ENCODE measurements around the gene NUTM2F. TPM values are rescaled to one million over a fixed set of nuclear protein-coding genes. Genes with fewer than 3 reads are reported as not detected.
A peak's percentile ranks its signal among the peaks of the same experiment; 100 is the strongest.
"Not testable (repeated sequence)": the region's sequence is repeated elsewhere in the genome, so short reads cannot be mapped to it uniquely, and the experiment has no call there.

The NUTM2F gene
- total RNA-seq, 2 experiments from 2014 or later: not detected

DNA sequence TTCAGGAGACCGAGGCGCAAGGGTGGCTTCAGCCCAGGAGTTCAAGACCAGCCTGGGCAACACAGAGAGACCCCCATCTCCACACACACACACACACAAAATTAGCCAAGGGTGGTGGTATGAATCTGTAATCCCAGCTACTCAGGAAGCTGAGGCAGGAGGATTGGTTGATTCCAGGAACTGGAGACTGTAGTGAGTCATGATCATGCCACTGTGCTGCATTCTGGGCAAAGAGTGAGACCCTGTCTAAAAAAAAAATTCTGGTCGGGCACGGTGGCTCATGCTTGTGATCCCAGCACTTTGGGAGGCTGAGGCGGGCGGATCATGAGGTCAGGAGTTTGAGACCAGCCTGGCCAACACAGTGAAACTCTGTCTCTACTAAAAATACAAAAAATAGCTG, 11.2 kb upstream of the NUTM2F start:
- H3K27ac Mint-ChIP-seq; H3K27me3 Mint-ChIP-seq (ENCODE audit: low read depth); DNase-seq; H3K4me3 Mint-ChIP-seq; POLR2A ChIA-PET; H3K4me1 Mint-ChIP-seq (ENCODE audit: low read depth); CTCF ChIA-PET; H3K9me3 Mint-ChIP-seq (ENCODE audit: insufficient read depth); H3K36me3 Mint-ChIP-seq (ENCODE audit: low read depth); ATAC-seq: not testable (repeated sequence)

DNA sequence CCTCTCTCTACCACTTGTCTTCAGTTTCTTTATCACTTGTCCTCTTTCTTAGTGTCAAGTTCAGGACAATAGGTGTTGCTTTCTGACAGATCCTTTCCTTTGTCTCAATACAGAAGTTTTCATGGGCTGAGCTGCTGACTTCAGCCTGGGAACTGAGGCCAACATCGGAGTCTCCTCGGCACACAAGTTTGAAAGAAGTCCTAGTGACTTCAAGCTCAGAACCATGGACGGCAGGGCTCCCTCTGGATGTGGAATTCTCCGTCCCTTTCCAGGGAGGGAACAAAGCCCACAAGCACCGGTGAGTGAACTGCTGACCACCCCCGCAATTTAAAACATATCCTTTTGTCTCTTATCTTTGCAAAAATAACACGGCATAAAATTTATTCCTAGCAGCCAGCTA, 10.3 kb upstream of the NUTM2F start:
- DNase-seq; H3K27ac Mint-ChIP-seq; H3K4me3 Mint-ChIP-seq; H3K36me3 Mint-ChIP-seq (ENCODE audit: low read depth); H3K4me1 Mint-ChIP-seq (ENCODE audit: low read depth); H3K9me3 Mint-ChIP-seq (ENCODE audit: insufficient read depth); POLR2A ChIA-PET; ATAC-seq; CTCF ChIA-PET; H3K27me3 Mint-ChIP-seq (ENCODE audit: low read depth): not testable (repeated sequence)

DNA sequence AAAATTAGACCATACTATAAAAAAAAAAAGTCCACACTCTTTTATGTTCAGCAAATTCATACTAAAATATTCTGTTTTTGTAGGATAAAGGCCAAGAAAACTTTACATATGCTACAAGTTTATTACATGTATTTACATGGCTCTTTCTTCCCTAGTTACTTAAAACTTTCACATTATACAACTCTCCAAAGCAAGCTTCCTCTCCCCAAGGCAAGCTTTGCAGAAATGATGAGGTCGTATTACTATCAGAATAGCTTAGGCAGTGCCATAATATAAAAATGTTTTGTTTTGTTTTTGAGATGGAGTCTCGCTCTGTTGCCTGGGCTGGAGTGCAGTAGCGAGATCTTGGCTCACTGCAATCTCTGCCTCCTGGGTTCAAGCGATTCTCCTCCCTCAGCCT, 8.0 kb upstream of the NUTM2F start:
- H3K27ac Mint-ChIP-seq; H3K4me1 Mint-ChIP-seq (ENCODE audit: low read depth); POLR2A ChIA-PET; H3K4me3 Mint-ChIP-seq; H3K36me3 Mint-ChIP-seq (ENCODE audit: low read depth); DNase-seq; H3K9me3 Mint-ChIP-seq (ENCODE audit: insufficient read depth); H3K27me3 Mint-ChIP-seq (ENCODE audit: low read depth); ATAC-seq; CTCF ChIA-PET: not testable (repeated sequence)

DNA sequence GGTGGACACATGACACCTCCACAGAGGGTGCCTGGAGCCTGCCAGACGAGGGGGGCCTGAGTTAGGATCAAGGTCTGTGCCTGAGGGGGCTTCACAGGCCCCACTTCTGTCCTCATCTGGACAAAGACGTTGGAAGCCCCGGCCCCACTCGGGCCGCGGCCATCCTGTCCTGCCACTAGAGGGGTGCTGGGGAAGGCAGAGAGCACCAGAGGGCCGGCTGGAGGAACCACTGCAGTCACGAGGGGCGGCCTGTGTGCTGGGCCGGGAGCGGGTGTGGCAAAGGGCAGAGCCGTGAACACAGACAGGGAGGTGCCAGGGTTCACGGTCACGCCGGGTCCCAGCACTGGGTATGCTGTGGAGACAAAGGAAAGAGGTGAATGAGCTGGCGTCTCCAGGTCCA, 2.9 kb downstream of the NUTM2F start:
- POLR2A ChIA-PET; CTCF ChIA-PET; H3K27me3 Mint-ChIP-seq (ENCODE audit: low read depth); H3K27ac Mint-ChIP-seq; H3K4me1 Mint-ChIP-seq (ENCODE audit: low read depth); ATAC-seq; DNase-seq; H3K36me3 Mint-ChIP-seq (ENCODE audit: low read depth); H3K4me3 Mint-ChIP-seq; H3K9me3 Mint-ChIP-seq (ENCODE audit: insufficient read depth): not testable (repeated sequence)

DNA sequence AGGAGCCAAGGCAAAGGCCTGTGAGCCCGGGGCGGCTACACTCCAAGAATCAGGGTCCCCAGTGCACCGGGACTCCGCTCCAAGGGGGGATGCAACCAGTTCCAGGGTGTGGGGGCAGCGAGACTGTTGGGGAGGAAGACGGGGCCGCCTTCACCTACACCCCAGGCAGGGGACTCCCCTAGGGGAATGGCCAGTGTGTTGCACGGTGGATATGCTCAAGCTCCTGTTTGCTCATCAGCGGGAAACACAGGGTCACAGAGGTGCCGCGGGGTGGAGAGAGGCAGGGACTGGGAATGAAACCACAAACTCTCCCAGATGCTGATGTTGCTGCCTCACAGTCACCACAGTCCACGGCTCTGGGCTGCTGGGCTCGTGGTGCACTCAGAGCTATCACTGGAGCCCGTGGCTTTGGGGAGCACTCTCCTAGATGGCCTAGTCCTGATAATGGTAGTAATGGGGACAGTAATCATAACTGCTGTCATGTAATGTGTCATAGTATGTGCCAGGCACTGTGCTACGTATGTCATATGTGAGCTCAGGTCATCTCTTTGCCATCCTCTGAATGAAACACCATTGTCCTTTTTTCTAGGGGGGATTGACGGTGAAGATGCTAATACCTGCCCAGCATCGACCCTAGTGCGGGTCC, 5.2 kb downstream of the NUTM2F start:
- H3K4me3 Mint-ChIP-seq; DNase-seq; H3K9me3 Mint-ChIP-seq (ENCODE audit: insufficient read depth); H3K27me3 Mint-ChIP-seq (ENCODE audit: low read depth); H3K4me1 Mint-ChIP-seq (ENCODE audit: low read depth); POLR2A ChIA-PET; CTCF ChIA-PET; H3K27ac Mint-ChIP-seq; H3K36me3 Mint-ChIP-seq (ENCODE audit: low read depth); ATAC-seq: not testable (repeated sequence)

DNA sequence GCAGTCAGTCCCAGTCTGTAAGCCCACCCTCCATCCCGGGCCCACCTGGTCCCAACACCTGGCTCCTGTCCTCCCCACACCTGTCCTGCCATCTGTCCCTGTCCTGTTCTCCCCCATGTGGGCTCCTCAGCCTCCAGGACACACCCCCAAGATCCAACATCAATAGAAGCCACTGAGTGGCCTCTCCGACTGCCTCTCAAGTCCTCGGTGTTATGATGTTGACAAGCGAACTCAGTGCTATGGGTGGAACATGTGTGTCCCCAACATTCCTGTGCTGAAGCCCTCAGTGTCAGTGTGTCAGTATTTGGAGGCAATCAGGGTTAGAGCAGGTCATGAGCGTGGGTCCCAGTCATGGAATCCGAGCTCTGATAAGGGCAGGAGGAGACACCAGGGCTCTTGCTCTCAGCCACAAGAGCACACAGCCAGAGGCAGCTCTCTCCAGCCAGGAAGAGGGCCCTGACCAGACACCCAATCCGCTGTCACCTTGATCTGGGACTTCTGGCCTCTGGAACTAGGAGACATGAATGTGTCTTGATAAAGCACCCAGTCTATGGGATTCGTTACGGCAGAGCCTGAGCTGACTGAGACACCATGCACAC, 6.0 kb downstream of the NUTM2F start:
- H3K27me3 Mint-ChIP-seq (ENCODE audit: low read depth); ATAC-seq; DNase-seq; CTCF ChIA-PET; POLR2A ChIA-PET; H3K4me1 Mint-ChIP-seq (ENCODE audit: low read depth); H3K9me3 Mint-ChIP-seq (ENCODE audit: insufficient read depth); H3K36me3 Mint-ChIP-seq (ENCODE audit: low read depth); H3K4me3 Mint-ChIP-seq; H3K27ac Mint-ChIP-seq: not testable (repeated sequence)

DNA sequence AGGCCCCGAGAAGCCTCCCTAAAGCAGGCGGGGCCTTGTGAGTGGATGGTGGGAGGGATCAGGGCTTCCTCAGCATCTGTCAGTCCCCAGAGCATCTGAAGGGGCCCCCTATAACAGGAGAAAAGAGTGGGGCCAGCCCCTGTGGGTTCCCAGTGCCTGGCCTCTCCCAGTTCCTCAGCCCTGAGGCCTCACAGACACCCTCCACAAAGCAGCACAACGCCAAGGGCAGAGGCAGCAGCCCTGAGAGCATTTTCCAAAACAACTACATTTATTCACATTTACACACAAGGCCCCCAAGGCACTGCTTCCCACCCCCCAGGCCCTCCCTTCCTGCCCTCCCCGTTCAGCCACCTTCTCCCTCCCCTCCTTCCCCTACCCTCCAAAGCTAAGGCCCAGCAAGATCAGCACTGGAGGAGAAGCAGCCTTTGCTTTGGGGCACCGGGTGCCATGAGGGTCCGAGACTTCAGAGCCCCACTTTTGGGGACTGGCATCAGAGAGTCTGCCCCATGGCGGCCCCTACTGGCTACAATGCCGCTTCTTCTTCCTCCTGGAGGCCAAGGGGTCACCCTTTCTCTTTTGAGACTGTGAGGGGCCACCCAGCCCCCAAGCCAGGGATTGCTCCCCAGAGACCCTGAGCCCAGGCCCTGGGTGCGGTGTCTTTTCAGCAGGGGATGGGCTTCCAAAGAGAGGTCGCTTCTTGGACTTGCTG, 10.3 kb downstream of the NUTM2F start:
- H3K27me3 Mint-ChIP-seq (ENCODE audit: low read depth); H3K27ac Mint-ChIP-seq; DNase-seq; H3K9me3 Mint-ChIP-seq (ENCODE audit: insufficient read depth); H3K4me3 Mint-ChIP-seq; CTCF ChIA-PET; H3K36me3 Mint-ChIP-seq (ENCODE audit: low read depth); ATAC-seq; POLR2A ChIA-PET; H3K4me1 Mint-ChIP-seq (ENCODE audit: low read depth): not testable (repeated sequence)

DNA sequence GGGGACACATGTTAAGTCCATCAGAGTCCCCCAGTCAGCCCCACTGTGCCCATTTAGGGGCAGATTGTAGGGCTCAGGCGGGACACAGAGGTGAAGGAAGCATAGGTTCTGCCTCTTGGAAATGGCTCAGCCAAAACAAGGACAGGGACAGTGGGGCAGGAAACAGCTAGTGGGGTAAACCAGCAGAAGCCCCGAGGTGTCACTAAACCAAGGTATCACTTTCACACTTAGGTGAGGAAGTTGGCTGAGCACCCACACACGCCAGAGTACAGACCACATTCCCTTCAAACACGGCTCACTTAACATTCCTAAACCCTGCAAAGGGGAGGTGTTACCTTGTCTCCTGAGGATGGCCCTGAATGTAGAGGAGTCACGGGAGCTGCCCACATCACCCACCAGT, 12.2 kb downstream of the NUTM2F start:
- H3K4me3 Mint-ChIP-seq; H3K27me3 Mint-ChIP-seq (ENCODE audit: low read depth); H3K27ac Mint-ChIP-seq; CTCF ChIA-PET; H3K4me1 Mint-ChIP-seq (ENCODE audit: low read depth); POLR2A ChIA-PET; H3K36me3 Mint-ChIP-seq (ENCODE audit: low read depth); H3K9me3 Mint-ChIP-seq (ENCODE audit: insufficient read depth); DNase-seq: not testable (repeated sequence)
- ATAC-seq: peak; percentile 46

DNA sequence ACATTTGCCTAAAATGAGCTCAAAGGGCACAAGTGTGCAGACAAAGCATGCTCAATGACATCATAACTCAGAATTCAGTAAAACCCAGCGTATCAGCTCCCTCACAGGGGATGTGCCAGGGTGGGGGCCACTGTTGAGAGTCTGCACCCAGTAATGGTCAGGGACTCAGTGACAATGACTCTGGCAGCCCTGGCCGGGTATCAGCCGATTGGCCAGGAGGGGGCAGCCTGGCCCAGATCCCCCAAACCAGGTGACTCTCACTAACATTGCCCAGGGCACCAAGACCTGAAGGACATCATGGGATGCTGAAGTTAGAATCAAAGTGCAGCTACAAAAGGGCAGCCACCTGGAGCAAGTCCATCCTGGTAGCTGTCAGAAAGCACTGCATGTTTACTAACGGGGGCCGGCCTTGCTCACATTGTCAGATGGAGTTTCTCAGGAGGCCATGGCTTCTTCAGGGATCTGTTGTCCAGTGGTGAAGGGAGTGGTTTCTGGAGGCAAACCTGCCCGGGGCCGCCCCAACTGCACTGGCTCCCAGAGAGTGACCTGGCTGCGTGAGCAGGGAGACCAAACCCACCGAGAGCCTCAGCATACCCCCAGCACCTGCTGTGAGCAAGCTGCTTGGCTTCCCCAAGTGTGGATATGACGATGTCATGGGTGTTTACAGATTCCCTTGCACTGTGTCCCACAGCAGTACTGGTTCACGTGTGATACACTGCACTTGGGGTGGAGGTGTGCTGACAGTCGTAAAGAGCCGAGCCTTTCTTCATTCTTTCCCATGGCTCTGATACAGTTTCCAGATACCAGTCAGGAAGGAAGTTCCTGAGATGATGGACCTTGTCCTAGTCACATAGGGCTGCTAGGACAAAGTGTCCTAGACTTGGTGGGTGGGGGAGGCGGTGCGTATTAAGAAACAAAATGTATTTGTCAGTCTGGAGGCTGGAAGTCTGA, 13.1 kb downstream of the NUTM2F start:
- H3K4me3 Mint-ChIP-seq; H3K4me1 Mint-ChIP-seq (ENCODE audit: low read depth); POLR2A ChIA-PET; H3K27ac Mint-ChIP-seq; CTCF ChIA-PET; H3K27me3 Mint-ChIP-seq (ENCODE audit: low read depth); H3K36me3 Mint-ChIP-seq (ENCODE audit: low read depth); DNase-seq; H3K9me3 Mint-ChIP-seq (ENCODE audit: insufficient read depth): not testable (repeated sequence)
- peak; percentile 54 for ATAC-seq

DNA sequence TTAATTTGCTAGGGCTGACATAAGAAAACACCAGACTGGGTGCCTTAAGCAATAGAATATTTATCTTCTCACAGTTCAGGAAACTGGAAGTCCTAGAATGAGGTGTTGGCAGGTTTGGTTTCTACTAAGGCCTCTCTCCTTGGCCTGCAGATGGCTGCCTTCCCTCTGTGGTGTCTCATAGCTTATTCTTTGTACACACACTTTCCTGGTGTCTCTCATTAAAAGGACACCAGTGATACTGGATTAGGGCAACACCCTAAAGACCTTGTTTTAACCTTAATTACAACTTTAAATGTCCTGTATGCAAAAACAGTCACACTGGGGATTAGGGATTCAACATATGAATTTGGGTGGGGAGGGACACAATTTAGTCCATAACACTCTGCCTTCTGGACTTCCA, 25.1 kb downstream of the NUTM2F start:
- Mint-ChIP-seq H3K27me3 (ENCODE audit: low read depth) (no peaks in the 10 kb centered on the region), H3K4me1 (ENCODE audit: low read depth) (no peaks in the 10 kb centered on the region), H3K9me3 (ENCODE audit: insufficient read depth) (no peaks in the 10 kb centered on the region), H3K36me3 (ENCODE audit: low read depth) (peaks cover 8% of the 10 kb centered on the region), H3K4me3 (no peak overlapping the region), H3K27ac (no peak overlapping the region)
- POLR2A ChIA-PET: no interaction called here
- CTCF ChIA-PET: no interaction called here
- ATAC-seq (no peak), DNase-seq (no peak)

DNA sequence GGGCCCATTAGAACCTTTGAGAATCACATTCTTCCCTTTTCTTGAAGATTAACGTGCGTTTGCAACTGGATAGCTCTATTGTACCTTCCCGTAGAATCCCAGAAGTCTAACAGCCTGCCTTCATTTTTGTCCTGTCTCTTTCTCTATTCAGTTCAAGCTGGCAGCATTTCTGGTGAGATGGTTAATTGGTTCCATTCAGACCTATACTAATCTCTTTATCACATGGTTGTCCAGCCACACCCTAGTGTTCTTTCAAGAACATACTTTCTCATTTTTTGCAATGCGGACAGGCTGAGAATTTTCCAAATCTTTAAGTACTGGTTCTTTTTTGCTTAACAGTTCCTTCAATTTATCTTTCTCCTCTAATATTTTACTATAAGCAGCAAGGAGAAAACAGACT, 26.0 kb downstream of the NUTM2F start:
- H3K27me3 Mint-ChIP-seq (ENCODE audit: low read depth): no peaks in the 10 kb centered on the region
- H3K36me3 Mint-ChIP-seq (ENCODE audit: low read depth): peaks cover 8% of the 10 kb centered on the region
- ATAC-seq (no peak), DNase-seq (no peak)
- CTCF ChIA-PET: no interaction called here
- no peaks in the 10 kb centered on the region for H3K9me3 Mint-ChIP-seq (ENCODE audit: insufficient read depth)
- H3K27ac Mint-ChIP-seq: no peak overlapping the region
- POLR2A ChIA-PET: no interaction called here
- no peaks in the 10 kb centered on the region for H3K4me1 Mint-ChIP-seq (ENCODE audit: low read depth)
- H3K4me3 Mint-ChIP-seq: no peak overlapping the region

DNA sequence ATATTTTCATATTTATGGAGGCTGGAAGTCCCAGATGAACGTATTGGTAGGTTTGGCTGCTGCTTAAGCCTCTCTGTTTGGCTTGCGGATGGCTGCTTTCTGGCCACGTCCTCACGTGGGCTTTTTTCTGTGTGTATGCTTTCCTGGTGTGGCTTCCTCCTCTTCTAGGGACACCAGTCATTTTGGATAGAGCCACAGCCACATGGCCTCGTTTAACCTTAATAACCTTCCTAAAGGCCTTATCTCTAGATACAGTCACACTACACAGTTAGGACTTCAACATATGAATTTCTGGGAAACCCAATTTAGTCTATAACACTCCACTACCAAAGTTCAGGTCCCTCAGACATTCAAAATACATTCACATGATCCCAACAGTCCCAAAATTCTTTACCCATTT, 26.9 kb downstream of the NUTM2F start:
- Mint-ChIP-seq H3K4me1 (ENCODE audit: low read depth) (no peaks in the 10 kb centered on the region), H3K27me3 (ENCODE audit: low read depth) (no peaks in the 10 kb centered on the region), H3K36me3 (ENCODE audit: low read depth) (peaks cover 14% of the 10 kb centered on the region), H3K9me3 (ENCODE audit: insufficient read depth) (no peaks in the 10 kb centered on the region), H3K4me3 (no peak overlapping the region), H3K27ac (no peak overlapping the region)
- CTCF ChIA-PET: no interaction called here
- DNase-seq (no peak), ATAC-seq (no peak)
- POLR2A ChIA-PET: no interaction called here
